ENCODE measurements around the gene EOGT. TPM values are rescaled to one million over a fixed set of nuclear protein-coding genes. Genes with fewer than 3 reads are reported as not detected.

The EOGT gene
- total RNA-seq, 1 experiment from 2014 or later: 20.1 TPM

GRCh38 chr3:68963891-68964290 is 49.6 kb downstream of the EOGT start:
- peaks cover 57% of the 10 kb centered on the region for H3K27me3 ChIP-seq (ENCODE audit: insufficient read depth, low read length)
- no peaks in the 10 kb centered on the region for H3K9me3 ChIP-seq (ENCODE audit: control insufficient read depth in 1 of 2, insufficient read depth in 1 of 2, low read depth in 1 of 2, low read length in 2 of 2)
- H3K9ac ChIP-seq (ENCODE audit: low read length): no peak overlapping the region
- no peak overlapping the region for H3K4me3 ChIP-seq (replicated peaks in 1 of 2; ENCODE audit: low read depth in 1 of 2, low read length in 2 of 2)
- H2AFZ ChIP-seq (ENCODE audit: low read depth, low read length, poor library complexity, severe bottlenecking): no peak overlapping the region
- ATAC-seq: no peak
- no peak overlapping the region for H3K27ac ChIP-seq (ENCODE audit: low read depth, low read length)
- DNase-seq (ENCODE audit: low read depth, low spot score): no peak
- no peaks in the 10 kb centered on the region for H3K36me3 ChIP-seq (ENCODE audit: control insufficient read depth in 1 of 2, insufficient read depth in 2 of 2, low read length in 2 of 2)
- H3K9me2 ChIP-seq (ENCODE audit: insufficient read depth): no peaks in the 10 kb centered on the region
- TF ChIP-seq SIN3A (IDR thresholded peaks at IDR 0.05; ENCODE audit: low read depth): no peak
- no peak for TF ChIP-seq FOSL1 (IDR thresholded peaks at IDR 0.05; ENCODE audit: low read depth)
- no peak for TF ChIP-seq POLR2A (IDR thresholded peaks at IDR 0.05; ENCODE audit: borderline replicate concordance, extremely low read depth, insufficient read depth, insufficient read length)
- TF ChIP-seq SRF (IDR thresholded peaks at IDR 0.05; ENCODE audit: low read depth): no peak
- TF ChIP-seq CBX3 (IDR thresholded peaks at IDR 0.05; ENCODE audit: low read depth): no peak
- TF ChIP-seq ZNF274 (IDR thresholded peaks at IDR 0.05; ENCODE audit: low read depth, low read length): no peak
- no peak for TF ChIP-seq JUND (IDR thresholded peaks at IDR 0.05)
- TF ChIP-seq EZH2phosphoT487 (IDR thresholded peaks at IDR 0.05; ENCODE audit: borderline replicate concordance): no peak
- no peak for TF ChIP-seq ZFX (IDR thresholded peaks at IDR 0.05)
- no peak for TF ChIP-seq POLR2AphosphoS5 (IDR thresholded peaks at IDR 0.05; ENCODE audit: low read depth, low read length)
- TF ChIP-seq EGR1 (IDR thresholded peaks at IDR 0.05; ENCODE audit: low read depth): no peak
- H3K79me2 ChIP-seq (ENCODE audit: insufficient read depth, low read length): no peaks in the 10 kb centered on the region
- no peak overlapping the region for H3K4me2 ChIP-seq (ENCODE audit: low read length)
- RAD21 ChIA-PET (ENCODE audit: low non-redundant PET in 1 of 2, low total read pairs in 2 of 2, uncharacterized antibody in 2 of 2, unreplicated experiment in 2 of 2): no interaction called here
- H4K20me1 ChIP-seq (ENCODE audit: insufficient read depth): no peaks in the 10 kb centered on the region
- CTCF ChIA-PET: no interaction called here
- POLR2A ChIA-PET: no interaction called here
- H3K4me1 ChIP-seq (ENCODE audit: control insufficient read depth in 1 of 2, insufficient read depth in 2 of 2, low read length in 2 of 2): no peaks in the 10 kb centered on the region
- intact Hi-C loops (cut with micrococcal nuclease): no loop called here
- BruUV-seq (replicated peaks): no TSS peak

DNA sequence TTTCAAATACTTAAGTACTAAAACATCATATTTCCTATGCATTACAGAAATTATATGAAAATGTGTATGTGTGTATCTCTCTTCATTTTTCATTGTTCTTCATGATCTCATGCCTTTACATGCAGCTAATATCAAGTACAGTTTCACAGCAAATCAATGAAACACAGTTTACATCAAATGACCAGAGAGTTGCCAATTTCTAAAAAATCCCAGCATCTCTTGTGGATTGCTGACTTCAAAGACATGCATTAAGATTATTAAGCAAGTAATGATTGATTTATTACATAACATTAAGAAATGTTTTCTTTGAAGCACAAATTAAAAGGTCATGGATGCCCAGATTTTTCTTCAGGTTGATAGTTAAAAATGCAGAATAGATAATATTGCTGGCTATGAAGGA is 50.1 kb downstream of the EOGT start:
- ChIA-PET POLR2A (no interaction called here), RAD21 (ENCODE audit: low non-redundant PET in 1 of 2, low total read pairs in 2 of 2, uncharacterized antibody in 2 of 2, unreplicated experiment in 2 of 2) (no interaction called here), CTCF (no interaction called here)
- no peak overlapping the region for H3K9ac ChIP-seq (ENCODE audit: low read length)
- DNase-seq (ENCODE audit: low read depth, low spot score) (no peak), ATAC-seq (no peak)
- no peak overlapping the region for H3K4me2 ChIP-seq (ENCODE audit: low read length)
- no peaks in the 10 kb centered on the region for H3K36me3 ChIP-seq (ENCODE audit: control insufficient read depth in 1 of 2, insufficient read depth in 2 of 2, low read length in 2 of 2)
- TF ChIP-seq CBX3 (IDR thresholded peaks at IDR 0.05; ENCODE audit: low read depth): no peak
- no peak overlapping the region for H2AFZ ChIP-seq (ENCODE audit: low read depth, low read length, poor library complexity, severe bottlenecking)
- H3K4me3 ChIP-seq (replicated peaks in 1 of 2; ENCODE audit: low read depth in 1 of 2, low read length in 2 of 2): no peak overlapping the region
- BruUV-seq (replicated peaks): no TSS peak
- H3K4me1 ChIP-seq (ENCODE audit: control insufficient read depth in 1 of 2, insufficient read depth in 2 of 2, low read length in 2 of 2): no peaks in the 10 kb centered on the region
- no peaks in the 10 kb centered on the region for H3K9me3 ChIP-seq (ENCODE audit: control insufficient read depth in 1 of 2, insufficient read depth in 1 of 2, low read depth in 1 of 2, low read length in 2 of 2)
- no peaks in the 10 kb centered on the region for H3K9me2 ChIP-seq (ENCODE audit: insufficient read depth)
- no peak overlapping the region for H3K27ac ChIP-seq (ENCODE audit: low read depth, low read length)
- intact Hi-C loops (cut with micrococcal nuclease): no loop called here
- no peaks in the 10 kb centered on the region for H3K79me2 ChIP-seq (ENCODE audit: insufficient read depth, low read length)
- H3K27me3 ChIP-seq (ENCODE audit: insufficient read depth, low read length): peaks cover 57% of the 10 kb centered on the region
- H4K20me1 ChIP-seq (ENCODE audit: insufficient read depth): no peaks in the 10 kb centered on the region

Data from HCT116 (cell line).